Measurements from ENCODE around the gene FAM200C. TPM values are rescaled to one million over a fixed set of nuclear protein-coding genes. Genes with fewer than 3 reads are reported as not detected.

The FAM200C gene
- total and polyA plus RNA-seq, 9 of the 15 experiments (the other 6 are each of a cell fraction or from before 2014, with no cell fraction given) = 1.3 to 7.0 (median 1.8) TPM

- TF ChIP-seq NFYB (IDR thresholded peaks at IDR 0.05; ENCODE audit: extremely low read depth, insufficient read length) = no peak
- TF ChIP-seq, protein P1, sequence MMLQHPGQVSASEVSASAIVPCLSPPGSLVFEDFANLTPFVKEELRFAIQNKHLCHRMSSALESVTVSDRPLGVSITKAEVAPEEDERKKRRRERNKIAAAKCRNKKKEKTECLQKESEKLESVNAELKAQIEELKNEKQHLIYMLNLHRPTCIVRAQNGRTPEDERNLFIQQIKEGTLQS (IDR thresholded peaks at IDR 0.05) = no peak
- TF ChIP-seq, protein P1 (CRISPR knock-in tag; conservative IDR thresholded peaks at IDR 0.05) = no peak
- no peak for TF ChIP-seq U2AF2 (optimal IDR thresholded peaks at IDR 0.05; ENCODE audit: low read depth, low read length)
- no peak for TF ChIP-seq HDGF (IDR thresholded peaks at IDR 0.05)
- no peak for TF ChIP-seq ZNF830 (CRISPR knock-in tag; IDR thresholded peaks at IDR 0.05)
- TF ChIP-seq RFX5 (IDR thresholded peaks at IDR 0.05; ENCODE audit: low read depth, low read length) = no peak
- peak; percentile 54 for TF ChIP-seq BRD9 (IDR thresholded peaks at IDR 0.05; ENCODE audit: low read depth, partially characterized antibody)
- no peak for TF ChIP-seq KLF6 (CRISPR knock-in tag; IDR thresholded peaks at IDR 0.05; ENCODE audit: borderline replicate concordance)
- no peak for TF ChIP-seq PURB (CRISPR knock-in tag; IDR thresholded peaks at IDR 0.05; ENCODE audit: low read depth)
- TF ChIP-seq RNF219 (CRISPR knock-in tag; IDR thresholded peaks at IDR 0.05) = no peak
- TF ChIP-seq, protein P2, sequence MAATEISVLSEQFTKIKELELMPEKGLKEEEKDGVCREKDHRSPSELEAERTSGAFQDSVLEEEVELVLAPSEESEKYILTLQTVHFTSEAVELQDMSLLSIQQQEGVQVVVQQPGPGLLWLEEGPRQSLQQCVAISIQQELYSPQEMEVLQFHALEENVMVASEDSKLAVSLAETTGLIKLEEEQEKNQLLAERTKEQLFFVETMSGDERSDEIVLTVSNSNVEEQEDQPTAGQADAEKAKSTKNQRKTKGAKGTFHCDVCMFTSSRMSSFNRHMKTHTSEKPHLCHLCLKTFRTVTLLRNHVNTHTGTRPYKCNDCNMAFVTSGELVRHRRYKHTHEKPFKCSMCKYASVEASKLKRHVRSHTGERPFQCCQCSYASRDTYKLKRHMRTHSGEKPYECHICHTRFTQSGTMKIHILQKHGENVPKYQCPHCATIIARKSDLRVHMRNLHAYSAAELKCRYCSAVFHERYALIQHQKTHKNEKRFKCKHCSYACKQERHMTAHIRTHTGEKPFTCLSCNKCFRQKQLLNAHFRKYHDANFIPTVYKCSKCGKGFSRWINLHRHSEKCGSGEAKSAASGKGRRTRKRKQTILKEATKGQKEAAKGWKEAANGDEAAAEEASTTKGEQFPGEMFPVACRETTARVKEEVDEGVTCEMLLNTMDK (IDR thresholded peaks at IDR 0.05; ENCODE audit: borderline replicate concordance, insufficient read depth, low read depth, low read length, poor library complexity, severe bottlenecking) = no peak
- TF ChIP-seq SNIP1 (IDR thresholded peaks at IDR 0.05; ENCODE audit: low read depth) = no peak
- TF ChIP-seq IRF2 (CRISPR knock-in tag; IDR thresholded peaks at IDR 0.05) = no peak
- no peak for TF ChIP-seq KLF16 (IDR thresholded peaks at IDR 0.05)
- TF ChIP-seq, protein P3, sequence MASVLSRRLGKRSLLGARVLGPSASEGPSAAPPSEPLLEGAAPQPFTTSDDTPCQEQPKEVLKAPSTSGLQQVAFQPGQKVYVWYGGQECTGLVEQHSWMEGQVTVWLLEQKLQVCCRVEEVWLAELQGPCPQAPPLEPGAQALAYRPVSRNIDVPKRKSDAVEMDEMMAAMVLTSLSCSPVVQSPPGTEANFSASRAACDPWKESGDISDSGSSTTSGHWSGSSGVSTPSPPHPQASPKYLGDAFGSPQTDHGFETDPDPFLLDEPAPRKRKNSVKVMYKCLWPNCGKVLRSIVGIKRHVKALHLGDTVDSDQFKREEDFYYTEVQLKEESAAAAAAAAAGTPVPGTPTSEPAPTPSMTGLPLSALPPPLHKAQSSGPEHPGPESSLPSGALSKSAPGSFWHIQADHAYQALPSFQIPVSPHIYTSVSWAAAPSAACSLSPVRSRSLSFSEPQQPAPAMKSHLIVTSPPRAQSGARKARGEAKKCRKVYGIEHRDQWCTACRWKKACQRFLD (CRISPR knock-in tag; IDR thresholded peaks at IDR 0.05) = peak; percentile 52; the same call in 1 of the 2 replicates
- TF ChIP-seq ETV5 (CRISPR knock-in tag; IDR thresholded peaks at IDR 0.05; ENCODE audit: low read depth) = no peak
- no peak for TF ChIP-seq FOXJ3 (CRISPR knock-in tag; IDR thresholded peaks at IDR 0.05)
- no peak for TF ChIP-seq PHF21A (IDR thresholded peaks at IDR 0.05; ENCODE audit: borderline replicate concordance, low read depth)
- TF ChIP-seq RCOR1 (IDR thresholded peaks at IDR 0.05; ENCODE audit: borderline replicate concordance in 1 of 2, low read depth in 2 of 2, low read length in 2 of 2) = peak in 1 of 2 experiments; percentile 55; a peak in 3 of 4 replicates
- no peak for TF ChIP-seq DNMT1 (IDR thresholded peaks at IDR 0.05)
- no peak for TF ChIP-seq EP300 (IDR thresholded peaks at IDR 0.05; ENCODE audit: low read length)
These were observed at the start of gene FAM200C (continued) for GRCh38 chr5:160399402-160400353.

All from K562 (cell line).